PFSK-1 (cell line): ENCODE results near the gene VMP1.

Source experiments
- FOXP2 ChIP-seq: optimal IDR thresholded peaks from 2 replicates; pipeline ENCODE3; 2011; ENCODE audit warnings: borderline replicate concordance, control low read depth, inconsistent platforms; ENCODE audit not compliant: insufficient read depth; ENCODE audit errors: extremely low read length, extremely low read depth
- POLR2AphosphoS5 ChIP-seq: IDR thresholded peaks from 2 replicates; pipeline ENCODE4 v1.6.1; 2012; ENCODE audit warnings: low read depth, mild to moderate bottlenecking, control low read depth, low read length, moderate library complexity
- SIN3A ChIP-seq: IDR thresholded peaks from 2 replicates; pipeline ENCODE4 v1.6.1; 2012; ENCODE audit warnings: mild to moderate bottlenecking, low read length, moderate library complexity, borderline replicate concordance; ENCODE audit not compliant: insufficient read depth
- TAF1 ChIP-seq: IDR thresholded peaks from 2 replicates; pipeline ENCODE4 v1.6.1; 2012; ENCODE audit warnings: low read length, control low read depth, borderline replicate concordance; ENCODE audit not compliant: insufficient read depth
- TF ChIP-seq, protein P1 (sequence below), 2 experiments: IDR thresholded peaks; 2 replicates each; pipeline versions ENCODE4 v1.6.1 to v1.8.0; 2011 to 2012; ENCODE audit warnings: low read depth in 2 of 2, low read length in 2 of 2, control low read depth in 1 of 2, inconsistent platforms in 1 of 2, mild to moderate bottlenecking in 1 of 2, moderate library complexity in 1 of 2; ENCODE audit not compliant: insufficient read depth in 1 of 2

VMP1 gene

DNA sequence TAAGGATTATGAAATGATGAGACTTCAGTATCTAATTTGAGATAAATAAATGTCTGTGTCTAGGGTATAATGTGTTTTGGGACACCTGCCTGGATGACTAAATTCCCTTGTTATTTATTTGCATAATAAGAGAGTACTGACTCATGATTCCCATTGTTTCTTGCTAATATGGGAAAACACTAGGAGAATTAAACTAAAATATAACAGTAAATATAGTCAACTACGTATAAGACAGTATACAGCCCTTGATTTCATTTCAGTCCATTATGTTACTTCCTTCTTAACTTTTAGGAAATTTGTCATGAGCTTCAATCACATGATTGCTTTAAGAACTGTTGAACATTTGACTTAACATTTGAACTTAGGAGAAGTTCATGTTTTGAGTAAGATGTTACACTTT lies 62.4 kb downstream of the VMP1 start:
- TF ChIP-seq, protein P1, sequence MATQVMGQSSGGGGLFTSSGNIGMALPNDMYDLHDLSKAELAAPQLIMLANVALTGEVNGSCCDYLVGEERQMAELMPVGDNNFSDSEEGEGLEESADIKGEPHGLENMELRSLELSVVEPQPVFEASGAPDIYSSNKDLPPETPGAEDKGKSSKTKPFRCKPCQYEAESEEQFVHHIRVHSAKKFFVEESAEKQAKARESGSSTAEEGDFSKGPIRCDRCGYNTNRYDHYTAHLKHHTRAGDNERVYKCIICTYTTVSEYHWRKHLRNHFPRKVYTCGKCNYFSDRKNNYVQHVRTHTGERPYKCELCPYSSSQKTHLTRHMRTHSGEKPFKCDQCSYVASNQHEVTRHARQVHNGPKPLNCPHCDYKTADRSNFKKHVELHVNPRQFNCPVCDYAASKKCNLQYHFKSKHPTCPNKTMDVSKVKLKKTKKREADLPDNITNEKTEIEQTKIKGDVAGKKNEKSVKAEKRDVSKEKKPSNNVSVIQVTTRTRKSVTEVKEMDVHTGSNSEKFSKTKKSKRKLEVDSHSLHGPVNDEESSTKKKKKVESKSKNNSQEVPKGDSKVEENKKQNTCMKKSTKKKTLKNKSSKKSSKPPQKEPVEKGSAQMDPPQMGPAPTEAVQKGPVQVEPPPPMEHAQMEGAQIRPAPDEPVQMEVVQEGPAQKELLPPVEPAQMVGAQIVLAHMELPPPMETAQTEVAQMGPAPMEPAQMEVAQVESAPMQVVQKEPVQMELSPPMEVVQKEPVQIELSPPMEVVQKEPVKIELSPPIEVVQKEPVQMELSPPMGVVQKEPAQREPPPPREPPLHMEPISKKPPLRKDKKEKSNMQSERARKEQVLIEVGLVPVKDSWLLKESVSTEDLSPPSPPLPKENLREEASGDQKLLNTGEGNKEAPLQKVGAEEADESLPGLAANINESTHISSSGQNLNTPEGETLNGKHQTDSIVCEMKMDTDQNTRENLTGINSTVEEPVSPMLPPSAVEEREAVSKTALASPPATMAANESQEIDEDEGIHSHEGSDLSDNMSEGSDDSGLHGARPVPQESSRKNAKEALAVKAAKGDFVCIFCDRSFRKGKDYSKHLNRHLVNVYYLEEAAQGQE (IDR thresholded peaks at IDR 0.05; ENCODE audit: insufficient read depth in 1 of 2, low read depth in 2 of 2, low read length in 2 of 2): no peak
- TF ChIP-seq FOXP2: no peak
- TF ChIP-seq TAF1: no peak
- no peak for TF ChIP-seq POLR2AphosphoS5
- TF ChIP-seq SIN3A: no peak

DNA sequence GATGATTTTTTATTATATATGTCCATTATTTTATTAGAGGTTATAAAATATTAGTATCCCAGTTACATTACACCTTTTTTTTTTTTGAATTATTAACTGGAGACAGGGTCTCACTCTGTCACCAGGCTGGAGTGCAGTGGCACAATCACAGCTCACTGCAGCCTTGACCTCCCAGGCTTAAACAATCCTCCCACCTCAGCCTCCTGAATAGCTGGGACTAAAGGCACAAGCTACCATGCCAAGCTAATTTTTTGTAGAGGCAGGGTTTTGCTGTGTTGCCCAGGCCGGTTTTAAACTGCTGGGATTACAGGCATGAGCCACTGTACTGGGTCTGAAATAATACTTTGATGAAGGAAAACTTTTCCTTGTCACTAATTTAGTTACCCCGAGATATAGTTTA lies 63.6 kb downstream of the VMP1 start:
- TF ChIP-seq SIN3A (no peak), POLR2AphosphoS5 (no peak), TAF1 (no peak), FOXP2 (no peak)
- TF ChIP-seq, protein P1 (IDR thresholded peaks at IDR 0.05; ENCODE audit: insufficient read depth in 1 of 2, low read depth in 2 of 2, low read length in 2 of 2): no peak

DNA sequence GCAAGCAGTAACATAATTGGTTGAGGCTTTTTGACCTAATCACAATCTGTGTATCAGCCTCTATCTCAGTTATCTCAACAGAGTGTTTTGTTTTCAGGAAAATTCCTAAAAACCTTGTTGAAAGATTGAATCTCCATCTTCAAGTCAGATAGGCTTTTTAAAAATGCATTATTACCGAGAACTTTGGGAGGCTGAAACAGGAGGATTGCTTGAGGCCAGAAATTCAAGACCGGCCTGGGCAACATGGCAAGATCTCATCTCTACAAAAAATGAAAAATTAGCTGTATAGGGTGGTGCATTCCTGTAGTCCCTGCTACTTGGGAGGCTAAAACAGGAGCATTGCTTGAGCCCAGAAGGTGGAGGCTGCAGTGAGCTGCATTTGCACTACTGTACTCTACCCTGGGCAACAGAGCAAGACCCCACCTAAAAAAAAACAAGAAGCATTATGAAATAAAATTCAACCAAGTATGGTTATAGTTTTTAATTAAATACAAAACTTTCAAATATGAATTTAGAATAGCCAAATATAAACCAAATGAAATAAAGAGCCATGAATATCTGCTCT lies 68.4 kb downstream of the VMP1 start:
- TF ChIP-seq SIN3A (no peak), FOXP2 (no peak), POLR2AphosphoS5 (no peak), TAF1 (no peak)
- TF ChIP-seq, protein P1 (IDR thresholded peaks at IDR 0.05; ENCODE audit: insufficient read depth in 1 of 2, low read depth in 2 of 2, low read length in 2 of 2): no peak

DNA sequence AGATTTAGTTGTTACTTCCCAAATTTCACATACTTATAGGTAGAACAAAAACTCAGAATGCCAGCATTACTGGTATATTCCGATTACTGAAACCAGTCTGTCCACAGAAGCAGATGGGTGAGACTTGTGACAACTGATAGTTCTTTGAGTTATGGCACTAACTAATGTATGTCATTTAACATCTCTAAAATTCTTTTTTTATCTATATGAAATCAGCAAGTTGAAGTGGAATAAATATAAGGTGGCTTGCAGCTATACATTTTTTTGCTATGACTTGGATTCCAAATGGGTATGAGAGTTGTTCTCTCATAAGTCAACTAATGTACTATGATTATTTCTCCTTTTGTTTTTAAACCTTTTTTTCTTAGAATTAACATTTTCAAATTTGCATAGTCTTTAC lies 69.1 kb downstream of the VMP1 start:
- no peak for TF ChIP-seq POLR2AphosphoS5
- TF ChIP-seq SIN3A: no peak
- TF ChIP-seq, protein P1 (IDR thresholded peaks at IDR 0.05; ENCODE audit: insufficient read depth in 1 of 2, low read depth in 2 of 2, low read length in 2 of 2): no peak
- TF ChIP-seq TAF1: no peak
- no peak for TF ChIP-seq FOXP2

- TF ChIP-seq SIN3A: no peak
- TF ChIP-seq, protein P1 (IDR thresholded peaks at IDR 0.05; ENCODE audit: insufficient read depth in 1 of 2, low read depth in 2 of 2, low read length in 2 of 2): no peak
- no peak for TF ChIP-seq POLR2AphosphoS5
- no peak for TF ChIP-seq TAF1
- TF ChIP-seq FOXP2: no peak
Observed at GRCh38 chr17:59777033-59777432, 69.6 kb downstream of the VMP1 start.
